Kidney tubule cell (primary cell): ENCODE data around the gene LGALS9C.
"Not testable (repeated sequence)": the region's sequence is repeated elsewhere in the genome, so short reads cannot be mapped to it uniquely, and the experiment has no call there.

Source experiments
- DNase-seq: peaks from one replicate; pipeline ENCODE4 v3.0.0-alpha.2; 2018; ENCODE audit warnings: low spot score

Gene LGALS9C

DNA sequence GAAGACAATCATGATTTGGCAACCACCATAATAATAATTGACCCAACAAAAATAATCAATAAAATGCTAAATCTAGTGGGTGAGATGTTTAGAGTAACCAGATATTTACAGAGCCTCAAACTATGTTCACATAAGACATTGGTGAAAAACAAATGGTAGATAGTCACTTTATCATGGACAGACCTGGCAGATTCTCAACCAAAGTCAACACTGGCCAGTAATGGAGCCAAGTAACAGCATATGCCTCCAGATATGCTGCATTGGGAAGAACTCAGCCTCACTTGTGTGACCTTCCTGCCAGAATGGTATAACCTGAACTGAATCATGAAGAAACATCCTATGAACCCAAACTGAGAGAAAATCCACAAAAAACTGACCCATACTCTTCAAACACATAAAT, 53.8 kb downstream of the LGALS9C start:
- DNase-seq: not testable (repeated sequence)

DNA sequence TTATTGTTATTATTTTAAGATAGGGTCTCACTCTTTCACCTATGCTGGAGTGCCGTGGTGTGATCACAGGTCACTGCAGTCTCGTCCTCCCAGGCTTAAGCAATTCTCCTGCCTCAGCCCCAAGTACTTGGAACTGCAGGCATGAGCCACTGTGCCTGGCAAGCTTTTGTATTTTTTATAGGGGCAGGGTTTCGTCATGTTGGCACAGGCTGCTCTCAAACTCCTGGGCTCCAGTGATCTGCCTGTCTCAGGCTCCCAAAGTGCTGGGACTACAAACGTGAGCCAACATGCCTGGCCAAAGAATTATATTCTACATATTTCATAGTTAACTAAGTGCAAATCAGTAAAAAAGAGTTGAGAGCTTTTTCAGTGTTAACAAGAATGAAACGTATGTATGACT, 65.6 kb downstream of the LGALS9C start:
- DNase-seq: not testable (repeated sequence)

DNA sequence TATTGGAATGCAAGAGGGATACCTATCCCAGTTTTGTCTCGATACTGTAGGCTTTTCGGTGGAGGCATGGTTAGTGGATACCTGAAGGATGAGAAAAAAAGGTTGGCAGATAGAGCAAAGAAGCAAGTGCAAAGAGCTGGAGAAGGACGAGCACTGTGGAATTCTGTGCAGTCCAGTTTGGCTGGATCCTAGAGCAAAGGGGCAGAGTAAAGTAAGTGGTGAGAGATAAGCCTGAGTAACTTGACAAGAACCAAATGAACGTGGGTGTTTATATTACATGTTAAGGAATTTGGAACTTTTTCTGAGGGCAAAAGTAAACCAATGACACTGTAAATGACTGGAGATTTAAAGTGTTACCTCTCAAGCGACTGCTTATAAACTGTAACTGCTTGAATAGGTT, 66.3 kb downstream of the LGALS9C start:
- not testable (repeated sequence) for DNase-seq
